GM12864 (cell line): Measurements from ENCODE around the gene CAPN2.

Experiments
- DNase-seq: peaks from one replicate; pipeline ENCODE4 v3.0.0-alpha.2; 2011; ENCODE audit warnings: low read depth
- H3K4me3 ChIP-seq: 2 replicates; pipeline ENCODE4 v1.5.1; 2011; ENCODE audit warnings: mild to moderate bottlenecking, low read depth, low read length, control low read depth
- CTCF ChIP-seq: IDR thresholded peaks from 2 replicates; pipeline ENCODE4 v1.5.1; 2011; ENCODE audit warnings: low read depth, mild to moderate bottlenecking, moderate library complexity, low read length, control low read depth, inconsistent platforms; ENCODE audit errors: missing control alignments

CAPN2 gene

GRCh38 chr1:223684488-223684792, 27.9 kb upstream of the CAPN2 start:
- TF ChIP-seq CTCF = no peak
- DNase-seq = no peak
- no peak overlapping the region for H3K4me3 ChIP-seq

- no peak for TF ChIP-seq CTCF
These were observed 21.2 kb upstream of the CAPN2 start for GRCh38 chr1:223691121-223691520.

GRCh38 chr1:223695014-223695548, 17.3 kb upstream of the CAPN2 start:
- DNase-seq = no peak
- no peak overlapping the region for H3K4me3 ChIP-seq
- TF ChIP-seq CTCF = no peak

More at GRCh38 chr1:223691121-223691520, 21.2 kb upstream of the CAPN2 start:
- DNase-seq = no peak
- no peak overlapping the region for H3K4me3 ChIP-seq

GRCh38 chr1:223695941-223696340, 16.4 kb upstream of the CAPN2 start:
- no peak overlapping the region for H3K4me3 ChIP-seq
- DNase-seq = no peak
- TF ChIP-seq CTCF = no peak

GRCh38 chr1:223700388-223700918, 11.9 kb upstream of the CAPN2 start:
- H3K4me3 ChIP-seq = no peak overlapping the region
- no peak for TF ChIP-seq CTCF
- DNase-seq = no peak

GRCh38 chr1:223700942-223701637, 11.2 kb upstream of the CAPN2 start:
- DNase-seq = no peak
- TF ChIP-seq CTCF = no peak
- no peak overlapping the region for H3K4me3 ChIP-seq
